GM23338 (cell line): Measurements from ENCODE around the gene THSD7A. TPM values are rescaled to one million over a fixed set of nuclear protein-coding genes. Genes with fewer than 3 reads are reported as not detected.

Experiments used
- ATAC-seq: fragments of 200-7000 bp; cut with Tn5 transposase; 3 replicates; pipeline ENCODE4 v1.9.1; 2020
- DNase-seq: peaks from one replicate; pipeline ENCODE4 v3.0.0-alpha.2; 2015; ENCODE audit warnings: low spot score
- H2AFZ ChIP-seq: fragments of 200-600 bp; sonication (generic); 2 replicates; pipeline ENCODE4 v1.8.0; 2016; ENCODE audit warnings: antibody characterized with exemption, mild to moderate bottlenecking, moderate library complexity
- H3F3A ChIP-seq: fragments of 200-600 bp; sonication (generic); replicated peaks from 2 replicates; pipeline ENCODE4 v1.8.0; 2017; ENCODE audit warnings: antibody characterized with exemption, mixed run types, low read depth
- H3K27ac ChIP-seq: fragments of 200-600 bp; sonication (generic); 2 replicates; pipeline ENCODE4 v1.6.1; 2016; ENCODE audit warnings: low read depth
- H3K27me3 ChIP-seq: fragments of 200-600 bp; sonication (generic); 2 replicates; pipeline ENCODE4 v1.8.0; 2016; ENCODE audit warnings: mild to moderate bottlenecking, mixed run types, moderate library complexity; ENCODE audit not compliant: insufficient read depth
- H3K36me3 ChIP-seq: fragments of 200-600 bp; sonication (generic); 2 replicates; pipeline ENCODE4 v1.8.0; 2016; ENCODE audit warnings: mild to moderate bottlenecking; ENCODE audit not compliant: insufficient read depth
- H3K4me1 ChIP-seq: fragments of 200-600 bp; sonication (generic); 2 replicates; pipeline ENCODE4 v1.8.0; 2016; ENCODE audit warnings: mild to moderate bottlenecking, moderate library complexity; ENCODE audit not compliant: insufficient read depth
- H3K4me2 ChIP-seq: fragments of 200-600 bp; sonication (generic); 2 replicates; pipeline ENCODE4 v1.7.1; 2017; ENCODE audit warnings: mixed run types
- H3K4me3 ChIP-seq: fragments of 200-600 bp; sonication (generic); 2 replicates; pipeline ENCODE4 v1.6.1; 2016; ENCODE audit warnings: mixed run types
- H3K79me2 ChIP-seq: fragments of 200-600 bp; sonication (generic); replicated peaks from 2 replicates; pipeline ENCODE4 v1.8.0; 2017; ENCODE audit warnings: mild to moderate bottlenecking; ENCODE audit not compliant: insufficient read depth
- H3K9me2 ChIP-seq: fragments of 200-600 bp; sonication (generic); 2 replicates; pipeline ENCODE4 v1.8.0; 2017; ENCODE audit not compliant: insufficient read depth
- H4K20me1 ChIP-seq: fragments of 200-600 bp; sonication (generic); replicated peaks from 2 replicates; pipeline ENCODE4 v1.8.0; 2017; ENCODE audit warnings: mild to moderate bottlenecking; ENCODE audit not compliant: insufficient read depth
- H3K27ac Mint-ChIP-seq: 2 replicates; pipeline ENCODE4 v1.8.0; 2020; ENCODE audit warnings: inconsistent platforms, mild to moderate bottlenecking, moderate library complexity, mixed read lengths
- H3K27me3 Mint-ChIP-seq: 3 replicates; pipeline ENCODE4 v1.8.0; 2022; ENCODE audit warnings: low read depth, mild to moderate bottlenecking, moderate library complexity, mixed read lengths, inconsistent platforms; ENCODE audit not compliant: insufficient read depth, poor library complexity
- H3K36me3 Mint-ChIP-seq: 3 replicates; pipeline ENCODE4 v1.8.0; 2021; ENCODE audit warnings: low read depth, mild to moderate bottlenecking, inconsistent platforms, moderate library complexity, mixed read lengths
- H3K4me1 Mint-ChIP-seq: 3 replicates; pipeline ENCODE4 v1.8.0; 2020; ENCODE audit warnings: mild to moderate bottlenecking, inconsistent platforms, mixed read lengths
- H3K4me3 Mint-ChIP-seq: 3 replicates; pipeline ENCODE4 v1.8.0; 2021; ENCODE audit warnings: moderate library complexity, mild to moderate bottlenecking, inconsistent platforms, mixed read lengths
- H3K9me3 Mint-ChIP-seq: 3 replicates; pipeline ENCODE4 v1.8.0; 2020; ENCODE audit warnings: moderate library complexity, mild to moderate bottlenecking, inconsistent platforms, mixed read lengths
- ETS1 ChIP-seq: IDR thresholded peaks from 2 replicates; pipeline ENCODE4 v1.6.1; 2016; ENCODE audit warnings: antibody characterized with exemption
- EZH2phosphoT487 ChIP-seq: fragments of 200-600 bp; sonication (generic); IDR thresholded peaks from one replicate; pipeline ENCODE4 v1.8.1; 2018; ENCODE audit warnings: antibody characterized with exemption; ENCODE audit not compliant: unreplicated experiment
- NANOG ChIP-seq: IDR thresholded peaks from 2 replicates; pipeline ENCODE4 v1.6.1; 2016; ENCODE audit warnings: antibody characterized with exemption, borderline replicate concordance
- POLR2AphosphoS5 ChIP-seq: IDR thresholded peaks from 2 replicates; pipeline ENCODE4 v1.6.1; 2016; ENCODE audit warnings: antibody characterized with exemption, low read depth
- STAT1 ChIP-seq: IDR thresholded peaks from one replicate; pipeline ENCODE4 v1.6.1; 2016; ENCODE audit warnings: antibody characterized with exemption; ENCODE audit not compliant: unreplicated experiment
- ZNF114 ChIP-seq: fragments of 250-450 bp; sonication (Bioruptor Pico); IDR thresholded peaks from 2 replicates; pipeline ENCODE4 v1.5.0; 2020; ENCODE audit warnings: mild to moderate bottlenecking, moderate library complexity
- ZNF331 ChIP-seq: fragments of 250-450 bp; sonication (Bioruptor Pico); IDR thresholded peaks from 2 replicates; pipeline ENCODE4 v1.5.0; 2020; ENCODE audit warnings: low read depth, mild to moderate bottlenecking, moderate library complexity
- polyA plus RNA-seq: library from polyadenylated mRNA; unstranded; fragments of >200 nt; fragmentation: Nextera tagmentation; extraction: Ambion mirVana; gene quantifications from 2 replicates; pipeline ENCODE4 v1.2.1, GENCODE V29; 2016
- total RNA-seq: library from RNA; depleted of rRNA; stranded (reverse); fragments of >200 nt; shearing (Covaris generic); gene quantifications from 2 replicates; pipeline ENCODE4 v1.2.3, GENCODE V29; 2014
- TF ChIP-seq, protein P1 (sequence below): fragments of 250-450 bp; sonication (Bioruptor Pico); IDR thresholded peaks from 2 replicates; pipeline ENCODE4 v1.5.0; 2020; ENCODE audit warnings: mild to moderate bottlenecking, moderate library complexity
- TF ChIP-seq, protein P2 (sequence below), 2 experiments: fragments of 200-600 bp in 1 of 2; sonication (generic) in 1 of 2; conservative IDR thresholded peaks; 2 replicates each; pipeline versions ENCODE4 v1.5.1 to v1.6.1; 2016 to 2017; ENCODE audit warnings: antibody characterized with exemption in 2 of 2, low read depth in 2 of 2, mild to moderate bottlenecking in 2 of 2, moderate library complexity in 1 of 2
- TF ChIP-seq, protein P3 (sequence below): IDR thresholded peaks from one replicate; pipeline ENCODE4 v1.6.1; 2018; ENCODE audit warnings: antibody characterized with exemption; ENCODE audit not compliant: unreplicated experiment

The THSD7A gene
- total and polyA plus RNA-seq, 2 experiments from 2014 or later = 1.3 to 2.1 TPM

- TF ChIP-seq, protein P1, sequence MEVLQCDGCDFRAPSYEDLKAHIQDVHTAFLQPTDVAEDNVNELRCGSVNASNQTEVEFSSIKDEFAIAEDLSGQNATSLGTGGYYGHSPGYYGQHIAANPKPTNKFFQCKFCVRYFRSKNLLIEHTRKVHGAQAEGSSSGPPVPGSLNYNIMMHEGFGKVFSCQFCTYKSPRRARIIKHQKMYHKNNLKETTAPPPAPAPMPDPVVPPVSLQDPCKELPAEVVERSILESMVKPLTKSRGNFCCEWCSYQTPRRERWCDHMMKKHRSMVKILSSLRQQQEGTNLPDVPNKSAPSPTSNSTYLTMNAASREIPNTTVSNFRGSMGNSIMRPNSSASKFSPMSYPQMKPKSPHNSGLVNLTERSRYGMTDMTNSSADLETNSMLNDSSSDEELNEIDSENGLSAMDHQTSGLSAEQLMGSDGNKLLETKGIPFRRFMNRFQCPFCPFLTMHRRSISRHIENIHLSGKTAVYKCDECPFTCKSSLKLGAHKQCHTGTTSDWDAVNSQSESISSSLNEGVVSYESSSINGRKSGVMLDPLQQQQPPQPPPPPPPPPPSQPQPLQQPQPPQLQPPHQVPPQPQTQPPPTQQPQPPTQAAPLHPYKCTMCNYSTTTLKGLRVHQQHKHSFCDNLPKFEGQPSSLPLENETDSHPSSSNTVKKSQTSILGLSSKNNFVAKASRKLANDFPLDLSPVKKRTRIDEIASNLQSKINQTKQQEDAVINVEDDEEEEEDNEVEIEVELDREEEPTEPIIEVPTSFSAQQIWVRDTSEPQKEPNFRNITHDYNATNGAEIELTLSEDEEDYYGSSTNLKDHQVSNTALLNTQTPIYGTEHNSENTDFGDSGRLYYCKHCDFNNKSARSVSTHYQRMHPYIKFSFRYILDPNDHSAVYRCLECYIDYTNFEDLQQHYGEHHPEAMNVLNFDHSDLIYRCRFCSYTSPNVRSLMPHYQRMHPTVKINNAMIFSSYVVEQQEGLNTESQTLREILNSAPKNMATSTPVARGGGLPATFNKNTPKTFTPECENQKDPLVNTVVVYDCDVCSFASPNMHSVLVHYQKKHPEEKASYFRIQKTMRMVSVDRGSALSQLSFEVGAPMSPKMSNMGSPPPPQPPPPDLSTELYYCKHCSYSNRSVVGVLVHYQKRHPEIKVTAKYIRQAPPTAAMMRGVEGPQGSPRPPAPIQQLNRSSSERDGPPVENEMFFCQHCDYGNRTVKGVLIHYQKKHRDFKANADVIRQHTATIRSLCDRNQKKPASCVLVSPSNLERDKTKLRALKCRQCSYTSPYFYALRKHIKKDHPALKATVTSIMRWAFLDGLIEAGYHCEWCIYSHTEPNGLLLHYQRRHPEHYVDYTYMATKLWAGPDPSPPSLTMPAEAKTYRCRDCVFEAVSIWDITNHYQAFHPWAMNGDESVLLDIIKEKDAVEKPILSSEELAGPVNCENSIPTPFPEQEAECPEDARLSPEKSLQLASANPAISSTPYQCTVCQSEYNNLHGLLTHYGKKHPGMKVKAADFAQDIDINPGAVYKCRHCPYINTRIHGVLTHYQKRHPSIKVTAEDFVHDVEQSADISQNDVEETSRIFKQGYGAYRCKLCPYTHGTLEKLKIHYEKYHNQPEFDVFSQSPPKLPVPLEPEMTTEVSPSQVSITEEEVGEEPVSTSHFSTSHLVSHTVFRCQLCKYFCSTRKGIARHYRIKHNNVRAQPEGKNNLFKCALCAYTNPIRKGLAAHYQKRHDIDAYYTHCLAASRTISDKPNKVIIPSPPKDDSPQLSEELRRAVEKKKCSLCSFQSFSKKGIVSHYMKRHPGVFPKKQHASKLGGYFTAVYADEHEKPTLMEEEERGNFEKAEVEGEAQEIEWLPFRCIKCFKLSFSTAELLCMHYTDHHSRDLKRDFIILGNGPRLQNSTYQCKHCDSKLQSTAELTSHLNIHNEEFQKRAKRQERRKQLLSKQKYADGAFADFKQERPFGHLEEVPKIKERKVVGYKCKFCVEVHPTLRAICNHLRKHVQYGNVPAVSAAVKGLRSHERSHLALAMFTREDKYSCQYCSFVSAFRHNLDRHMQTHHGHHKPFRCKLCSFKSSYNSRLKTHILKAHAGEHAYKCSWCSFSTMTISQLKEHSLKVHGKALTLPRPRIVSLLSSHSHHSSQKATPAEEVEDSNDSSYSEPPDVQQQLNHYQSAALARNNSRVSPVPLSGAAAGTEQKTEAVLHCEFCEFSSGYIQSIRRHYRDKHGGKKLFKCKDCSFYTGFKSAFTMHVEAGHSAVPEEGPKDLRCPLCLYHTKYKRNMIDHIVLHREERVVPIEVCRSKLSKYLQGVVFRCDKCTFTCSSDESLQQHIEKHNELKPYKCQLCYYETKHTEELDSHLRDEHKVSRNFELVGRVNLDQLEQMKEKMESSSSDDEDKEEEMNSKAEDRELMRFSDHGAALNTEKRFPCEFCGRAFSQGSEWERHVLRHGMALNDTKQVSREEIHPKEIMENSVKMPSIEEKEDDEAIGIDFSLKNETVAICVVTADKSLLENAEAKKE (CRISPR knock-in tag) = no peak
- TF ChIP-seq ZNF331 (no peak), EZH2phosphoT487 (no peak)
Measured at GRCh38 chr7:11539853-11540252, 292.1 kb downstream of the THSD7A start (continued).

DNA sequence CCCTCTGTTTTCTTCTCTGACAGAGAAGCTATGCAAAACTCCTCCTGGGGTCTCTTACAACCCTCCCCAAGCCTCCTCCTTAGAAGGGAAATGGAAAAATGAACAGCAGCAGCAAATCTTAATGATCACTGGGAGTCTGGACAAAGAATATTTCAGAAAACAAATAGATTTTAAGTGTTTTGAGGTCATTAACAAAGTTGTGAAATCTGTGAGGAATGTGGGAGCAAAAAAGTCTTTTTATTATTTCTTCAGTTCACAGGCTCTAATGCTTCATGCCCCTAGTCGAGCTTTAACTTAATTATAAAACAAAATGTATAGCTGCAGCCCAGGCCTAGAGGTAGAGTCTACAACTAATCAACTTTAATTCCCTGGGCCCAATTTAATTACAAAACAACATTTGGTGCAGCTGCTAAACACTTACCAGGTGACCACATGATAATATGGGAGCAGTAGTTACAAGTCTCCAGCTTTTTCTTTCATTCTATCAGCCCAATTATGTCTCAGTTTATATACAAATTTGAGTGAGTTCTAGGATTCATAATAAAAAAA, 293.2 kb downstream of the THSD7A start:
- no peaks in the 10 kb centered on the region for H4K20me1 ChIP-seq
- H3K79me2 ChIP-seq = no peaks in the 10 kb centered on the region
- no peak overlapping the region for H3K4me3 ChIP-seq
- ATAC-seq (no peak), DNase-seq (no peak)
- no peak overlapping the region for H2AFZ ChIP-seq
- H3K27me3 ChIP-seq = no peaks in the 10 kb centered on the region
- no peaks in the 10 kb centered on the region for H3K9me3 Mint-ChIP-seq
- no peak overlapping the region for H3K4me2 ChIP-seq
- no peak overlapping the region for H3K4me3 Mint-ChIP-seq
- no peaks in the 10 kb centered on the region for H3K36me3 ChIP-seq
- H3F3A ChIP-seq = no peaks in the 10 kb centered on the region
- H3K4me1 Mint-ChIP-seq = peaks cover 13% of the 10 kb centered on the region
- no peak overlapping the region for H3K27ac ChIP-seq
- no peak overlapping the region; the same call in 1 of the 2 replicates for H3K27ac Mint-ChIP-seq
- no peaks in the 10 kb centered on the region for H3K9me2 ChIP-seq
- no peaks in the 10 kb centered on the region for H3K4me1 ChIP-seq
- no peaks in the 10 kb centered on the region; the same call in 2 of the 3 replicates for H3K36me3 Mint-ChIP-seq
- H3K27me3 Mint-ChIP-seq = peaks cover 3% of the 10 kb centered on the region
- TF ChIP-seq EZH2phosphoT487 (no peak), ZNF114 (CRISPR knock-in tag) (no peak), POLR2AphosphoS5 (no peak), STAT1 (no peak), NANOG (no peak), ETS1 (no peak)
- TF ChIP-seq, protein P2, sequence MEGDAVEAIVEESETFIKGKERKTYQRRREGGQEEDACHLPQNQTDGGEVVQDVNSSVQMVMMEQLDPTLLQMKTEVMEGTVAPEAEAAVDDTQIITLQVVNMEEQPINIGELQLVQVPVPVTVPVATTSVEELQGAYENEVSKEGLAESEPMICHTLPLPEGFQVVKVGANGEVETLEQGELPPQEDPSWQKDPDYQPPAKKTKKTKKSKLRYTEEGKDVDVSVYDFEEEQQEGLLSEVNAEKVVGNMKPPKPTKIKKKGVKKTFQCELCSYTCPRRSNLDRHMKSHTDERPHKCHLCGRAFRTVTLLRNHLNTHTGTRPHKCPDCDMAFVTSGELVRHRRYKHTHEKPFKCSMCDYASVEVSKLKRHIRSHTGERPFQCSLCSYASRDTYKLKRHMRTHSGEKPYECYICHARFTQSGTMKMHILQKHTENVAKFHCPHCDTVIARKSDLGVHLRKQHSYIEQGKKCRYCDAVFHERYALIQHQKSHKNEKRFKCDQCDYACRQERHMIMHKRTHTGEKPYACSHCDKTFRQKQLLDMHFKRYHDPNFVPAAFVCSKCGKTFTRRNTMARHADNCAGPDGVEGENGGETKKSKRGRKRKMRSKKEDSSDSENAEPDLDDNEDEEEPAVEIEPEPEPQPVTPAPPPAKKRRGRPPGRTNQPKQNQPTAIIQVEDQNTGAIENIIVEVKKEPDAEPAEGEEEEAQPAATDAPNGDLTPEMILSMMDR (conservative IDR thresholded peaks at IDR 0.05; ENCODE audit: low read depth in 2 of 2) = no peak
- TF ChIP-seq, protein P3, sequence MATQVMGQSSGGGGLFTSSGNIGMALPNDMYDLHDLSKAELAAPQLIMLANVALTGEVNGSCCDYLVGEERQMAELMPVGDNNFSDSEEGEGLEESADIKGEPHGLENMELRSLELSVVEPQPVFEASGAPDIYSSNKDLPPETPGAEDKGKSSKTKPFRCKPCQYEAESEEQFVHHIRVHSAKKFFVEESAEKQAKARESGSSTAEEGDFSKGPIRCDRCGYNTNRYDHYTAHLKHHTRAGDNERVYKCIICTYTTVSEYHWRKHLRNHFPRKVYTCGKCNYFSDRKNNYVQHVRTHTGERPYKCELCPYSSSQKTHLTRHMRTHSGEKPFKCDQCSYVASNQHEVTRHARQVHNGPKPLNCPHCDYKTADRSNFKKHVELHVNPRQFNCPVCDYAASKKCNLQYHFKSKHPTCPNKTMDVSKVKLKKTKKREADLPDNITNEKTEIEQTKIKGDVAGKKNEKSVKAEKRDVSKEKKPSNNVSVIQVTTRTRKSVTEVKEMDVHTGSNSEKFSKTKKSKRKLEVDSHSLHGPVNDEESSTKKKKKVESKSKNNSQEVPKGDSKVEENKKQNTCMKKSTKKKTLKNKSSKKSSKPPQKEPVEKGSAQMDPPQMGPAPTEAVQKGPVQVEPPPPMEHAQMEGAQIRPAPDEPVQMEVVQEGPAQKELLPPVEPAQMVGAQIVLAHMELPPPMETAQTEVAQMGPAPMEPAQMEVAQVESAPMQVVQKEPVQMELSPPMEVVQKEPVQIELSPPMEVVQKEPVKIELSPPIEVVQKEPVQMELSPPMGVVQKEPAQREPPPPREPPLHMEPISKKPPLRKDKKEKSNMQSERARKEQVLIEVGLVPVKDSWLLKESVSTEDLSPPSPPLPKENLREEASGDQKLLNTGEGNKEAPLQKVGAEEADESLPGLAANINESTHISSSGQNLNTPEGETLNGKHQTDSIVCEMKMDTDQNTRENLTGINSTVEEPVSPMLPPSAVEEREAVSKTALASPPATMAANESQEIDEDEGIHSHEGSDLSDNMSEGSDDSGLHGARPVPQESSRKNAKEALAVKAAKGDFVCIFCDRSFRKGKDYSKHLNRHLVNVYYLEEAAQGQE = no peak
